ENCODE data around the gene TRPV3. TPM values are rescaled to one million over a fixed set of nuclear protein-coding genes. Genes with fewer than 3 reads are reported as not detected.
A peak's percentile ranks its signal among the peaks of the same experiment; 100 is the strongest.
"Not testable (repeated sequence)": the region's sequence is repeated elsewhere in the genome, so short reads cannot be mapped to it uniquely, and the experiment has no call there.

The TRPV3 gene
- total RNA-seq, 2 experiments from 2014 or later, result 0.72 to 0.77 TPM

DNA sequence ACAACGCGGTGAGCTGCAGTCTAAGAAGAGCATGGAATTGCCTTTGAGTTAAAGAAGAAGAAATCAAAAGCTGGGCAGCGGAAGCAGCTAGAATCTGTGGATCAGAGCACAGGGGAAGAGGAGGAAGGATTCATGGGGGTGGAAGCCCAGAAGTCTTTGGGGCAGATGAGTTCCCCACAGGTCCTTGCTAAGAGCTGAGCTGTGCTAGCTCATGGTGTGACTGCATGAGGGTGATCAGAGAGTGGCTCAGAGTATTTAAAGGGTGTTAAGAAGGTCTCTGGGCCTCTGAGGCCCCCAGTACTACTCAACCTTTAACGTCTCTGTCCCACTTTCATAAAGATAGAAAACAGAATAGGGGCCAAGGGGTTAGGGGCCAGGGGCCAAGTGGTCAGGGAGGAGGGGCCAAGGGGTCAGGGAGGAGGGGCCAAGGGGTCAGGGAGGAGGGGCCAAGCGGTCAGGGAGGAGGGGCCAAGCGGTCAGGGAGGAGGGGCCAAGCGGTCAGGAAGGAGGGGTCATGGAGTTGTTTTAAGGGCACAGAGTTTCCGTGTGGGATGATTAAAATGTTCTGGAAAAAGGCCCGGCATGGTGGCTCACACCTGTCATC is 12.0 kb upstream of the TRPV3 start:
- Mint-ChIP-seq H3K27me3 (ENCODE audit: low read depth) (no peaks in the 10 kb centered on the region), H3K27ac (no peak overlapping the region), H3K4me3 (no peak overlapping the region), H3K36me3 (ENCODE audit: low read depth) (peaks cover 5% of the 10 kb centered on the region), H3K9me3 (no peaks in the 10 kb centered on the region), H3K4me1 (ENCODE audit: low read depth) (no peaks in the 10 kb centered on the region)
- no peak for DNase-seq
- intact Hi-C loops (cut with micrococcal nuclease), result no loop called here
- CTCF ChIA-PET, result no interaction called here

DNA sequence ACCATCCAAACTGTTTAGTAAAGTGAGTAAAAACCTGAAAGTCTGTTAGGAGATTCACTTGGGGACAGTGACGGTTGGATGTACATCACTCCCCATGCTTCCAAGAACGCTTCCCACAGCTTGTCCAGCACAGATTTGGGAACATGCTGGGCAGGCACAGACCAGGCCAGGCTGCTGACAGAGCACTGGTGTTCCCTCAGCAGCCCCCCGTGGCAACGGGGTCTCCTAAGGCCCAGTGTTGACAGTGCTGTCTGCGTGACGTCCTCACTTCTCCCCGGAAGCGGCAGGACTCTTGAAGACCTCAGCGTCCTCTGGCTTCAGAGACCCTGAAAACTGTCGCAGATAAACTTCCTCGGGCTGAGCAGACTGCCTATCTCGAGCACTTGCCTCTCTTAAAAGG is 8.9 kb upstream of the TRPV3 start:
- DNase-seq, result no peak
- CTCF ChIA-PET, result no interaction called here
- Mint-ChIP-seq H3K4me3 (no peak overlapping the region), H3K27me3 (ENCODE audit: low read depth) (no peaks in the 10 kb centered on the region), H3K9me3 (no peaks in the 10 kb centered on the region), H3K4me1 (ENCODE audit: low read depth) (peaks cover 6% of the 10 kb centered on the region), H3K27ac (no peak overlapping the region), H3K36me3 (ENCODE audit: low read depth) (peaks cover 5% of the 10 kb centered on the region)
- intact Hi-C loops (cut with micrococcal nuclease), result no loop called here

DNA sequence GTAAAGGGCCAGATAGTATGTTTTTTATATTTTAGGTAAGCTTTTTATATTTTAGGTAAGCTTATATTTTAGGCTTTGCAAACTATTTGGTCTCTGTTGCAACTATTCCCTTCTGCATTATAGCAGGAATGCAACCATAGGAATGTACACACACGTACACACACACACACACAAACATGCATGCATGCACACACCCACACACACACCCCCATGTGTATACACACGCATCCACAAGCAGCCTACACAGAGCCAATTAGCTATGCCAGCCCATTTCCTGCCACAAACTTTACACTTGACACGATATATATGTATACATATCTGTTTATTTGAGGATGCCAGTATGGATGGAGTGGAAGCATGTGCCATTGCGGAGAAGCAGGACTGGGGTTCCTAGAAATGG is 7.5 kb upstream of the TRPV3 start:
- Mint-ChIP-seq H3K36me3 (ENCODE audit: low read depth) (peaks cover 3% of the 10 kb centered on the region), H3K4me3 (no peak overlapping the region), H3K4me1 (ENCODE audit: low read depth) (peaks cover 6% of the 10 kb centered on the region), H3K27ac (no peak overlapping the region), H3K27me3 (ENCODE audit: low read depth) (no peaks in the 10 kb centered on the region), H3K9me3 (no peaks in the 10 kb centered on the region)
- intact Hi-C loops (cut with micrococcal nuclease), result no loop called here
- DNase-seq, result no peak
- CTCF ChIA-PET, result no interaction called here

DNA sequence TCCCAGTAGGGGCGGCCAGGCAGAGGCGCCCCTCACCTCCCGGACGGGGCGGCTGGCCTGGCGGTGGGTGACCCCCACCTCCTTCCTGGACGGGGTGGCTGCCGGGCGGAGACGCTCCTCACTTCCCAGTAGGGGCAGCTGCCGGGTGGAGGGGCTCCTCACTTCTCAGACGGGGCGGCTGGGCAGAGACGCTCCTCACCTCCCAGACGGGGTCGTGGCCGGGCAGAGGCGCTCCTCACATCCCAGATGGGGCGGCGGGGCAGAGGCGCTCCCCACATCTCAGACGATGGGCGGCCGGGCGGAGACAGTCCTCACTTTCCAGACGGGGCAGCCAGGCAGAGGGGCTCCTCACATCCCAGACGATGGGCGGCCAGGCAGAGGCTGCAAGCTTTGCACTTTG is 6.6 kb upstream of the TRPV3 start:
- H3K4me3 Mint-ChIP-seq; intact Hi-C loops (cut with micrococcal nuclease); H3K4me1 Mint-ChIP-seq (ENCODE audit: low read depth); H3K27ac Mint-ChIP-seq; DNase-seq; CTCF ChIA-PET; H3K36me3 Mint-ChIP-seq (ENCODE audit: low read depth); H3K27me3 Mint-ChIP-seq (ENCODE audit: low read depth); H3K9me3 Mint-ChIP-seq: not testable (repeated sequence)

DNA sequence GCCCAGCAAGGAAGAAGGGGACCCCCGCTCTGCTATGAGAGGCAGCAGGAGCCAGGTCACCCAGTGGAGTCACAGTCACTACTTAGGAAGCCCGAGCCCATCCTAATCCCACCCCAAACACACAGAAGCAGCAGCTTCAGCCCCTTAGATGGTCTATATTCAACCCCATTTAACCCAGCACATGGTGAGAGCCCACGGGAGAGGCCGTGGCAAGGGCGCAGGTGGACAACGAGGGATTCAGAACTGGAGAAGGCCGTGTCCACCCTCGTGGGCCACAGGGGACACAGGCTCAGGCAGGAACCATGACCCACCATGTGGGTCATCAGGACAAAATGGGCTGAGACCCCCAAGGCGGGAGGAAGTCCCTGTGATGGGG is 1.6 kb upstream of the TRPV3 start:
- H3K9me3 Mint-ChIP-seq, result no peaks in the 10 kb centered on the region
- CTCF ChIA-PET, result interaction anchor here (1.2 kb wide), 1 partner anchor 88 kb away, joined by 4 read pairs; no protein-coding TSS in a partner anchor
- H3K4me3 Mint-ChIP-seq, result no peak overlapping the region
- H3K4me1 Mint-ChIP-seq (ENCODE audit: low read depth), result peaks cover 20% of the 10 kb centered on the region
- no peak overlapping the region for H3K27ac Mint-ChIP-seq
- H3K27me3 Mint-ChIP-seq (ENCODE audit: low read depth), result peaks cover 5% of the 10 kb centered on the region
- no peak for DNase-seq
- intact Hi-C loops (cut with micrococcal nuclease), result no loop called here
- no peaks in the 10 kb centered on the region for H3K36me3 Mint-ChIP-seq (ENCODE audit: low read depth)

DNA sequence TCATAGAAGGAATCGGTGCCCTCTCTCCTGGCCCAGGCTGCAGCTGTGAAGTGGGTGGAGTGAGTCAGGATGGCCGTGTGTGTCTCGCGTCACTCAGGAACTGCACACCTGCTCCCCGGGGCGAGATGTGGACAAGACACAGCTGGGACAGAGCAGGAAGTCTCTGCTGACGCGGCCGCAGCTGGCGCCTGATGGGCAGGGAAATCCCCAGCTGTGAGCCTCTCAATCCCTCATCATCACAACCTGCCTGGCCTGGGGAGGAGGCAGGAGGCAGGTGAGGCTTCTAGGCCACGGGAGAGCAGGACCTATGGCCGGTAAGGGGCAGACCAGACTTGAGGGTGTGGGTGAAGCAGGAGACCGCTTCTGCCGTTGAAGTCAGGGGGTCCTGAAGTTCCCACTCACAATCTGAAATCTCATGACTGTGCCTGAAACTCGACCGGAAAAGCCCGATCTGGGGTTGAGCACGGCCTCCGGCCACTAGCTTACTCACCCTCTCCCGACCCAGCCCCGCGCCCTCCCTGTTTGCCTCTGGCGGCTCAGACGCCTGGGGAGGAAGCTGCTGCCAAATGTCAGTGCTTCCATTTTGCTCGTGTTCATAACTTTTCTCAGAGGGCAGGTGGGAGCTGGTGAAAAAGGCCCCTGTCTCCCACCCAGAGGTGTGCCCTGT is 1.1 kb upstream of the TRPV3 start:
- Mint-ChIP-seq H3K27me3 (ENCODE audit: low read depth) (peaks cover 5% of the 10 kb centered on the region), H3K4me1 (ENCODE audit: low read depth) (peaks cover 20% of the 10 kb centered on the region)
- intact Hi-C loops (cut with micrococcal nuclease), result no loop called here

DNA sequence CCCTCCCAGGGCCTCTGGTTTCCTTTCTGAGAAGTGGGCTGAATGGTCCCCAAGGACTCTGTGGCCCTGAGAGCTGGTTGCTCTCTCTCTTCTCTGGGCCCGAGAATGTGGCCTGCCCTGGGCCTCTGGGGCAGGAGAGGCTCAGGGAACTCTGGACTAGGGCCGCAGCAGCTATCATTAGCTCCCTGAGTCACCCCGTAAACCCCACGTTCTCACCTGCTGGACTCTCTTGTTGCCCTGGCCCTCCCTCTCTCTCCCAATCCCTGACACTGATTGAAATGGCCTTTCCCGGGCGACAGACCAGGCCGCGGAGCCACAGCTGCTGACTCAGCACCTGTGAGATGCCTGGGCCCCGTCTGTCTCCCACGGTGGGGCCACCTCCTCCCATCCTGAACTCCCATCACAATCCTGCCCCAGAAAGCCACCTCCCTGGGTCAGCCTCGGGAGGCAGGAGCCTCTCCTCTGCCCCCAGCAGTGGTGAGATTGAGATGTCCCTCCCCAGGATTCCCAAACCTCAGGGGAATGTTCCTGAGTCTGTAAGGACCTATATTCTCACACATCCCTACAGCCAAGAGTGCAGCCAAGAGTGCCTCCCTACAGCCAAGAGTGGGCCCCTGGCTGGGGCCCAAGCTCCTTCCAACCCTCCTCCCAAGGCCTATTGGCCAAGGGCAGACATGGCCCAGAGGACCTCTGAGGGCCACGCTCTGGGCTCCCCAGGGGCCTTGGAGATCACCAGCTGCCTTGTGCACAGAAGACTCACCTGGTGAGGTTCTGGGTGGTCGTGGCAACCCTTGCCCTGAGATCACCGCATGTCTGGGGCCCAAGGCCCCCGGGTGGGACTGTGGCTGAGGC is 470 bp downstream of the TRPV3 start:
- H3K4me1 Mint-ChIP-seq (ENCODE audit: low read depth), result peaks cover 14% of the 10 kb centered on the region
- peaks cover 5% of the 10 kb centered on the region for H3K27me3 Mint-ChIP-seq (ENCODE audit: low read depth)
- no peaks in the 10 kb centered on the region for H3K36me3 Mint-ChIP-seq (ENCODE audit: low read depth)
- H3K27ac Mint-ChIP-seq, result no peak overlapping the region
- intact Hi-C loops (cut with micrococcal nuclease), result no loop called here
- DNase-seq, result no peak
- CTCF ChIA-PET, result no interaction called here
- no peaks in the 10 kb centered on the region for H3K9me3 Mint-ChIP-seq
- H3K4me3 Mint-ChIP-seq, result no peak overlapping the region

More for the DNA sequence above, 1.1 kb upstream of the TRPV3 start:
- H3K4me3 Mint-ChIP-seq, result no peak overlapping the region
- no peaks in the 10 kb centered on the region for H3K9me3 Mint-ChIP-seq
- CTCF ChIA-PET, result interaction anchor here (1.2 kb wide), 1 partner anchor 89 kb away, joined by 4 read pairs; no protein-coding TSS in a partner anchor
- peak; percentile 75 for DNase-seq
- no peak overlapping the region for H3K27ac Mint-ChIP-seq
- no peaks in the 10 kb centered on the region for H3K36me3 Mint-ChIP-seq (ENCODE audit: low read depth)

DNA sequence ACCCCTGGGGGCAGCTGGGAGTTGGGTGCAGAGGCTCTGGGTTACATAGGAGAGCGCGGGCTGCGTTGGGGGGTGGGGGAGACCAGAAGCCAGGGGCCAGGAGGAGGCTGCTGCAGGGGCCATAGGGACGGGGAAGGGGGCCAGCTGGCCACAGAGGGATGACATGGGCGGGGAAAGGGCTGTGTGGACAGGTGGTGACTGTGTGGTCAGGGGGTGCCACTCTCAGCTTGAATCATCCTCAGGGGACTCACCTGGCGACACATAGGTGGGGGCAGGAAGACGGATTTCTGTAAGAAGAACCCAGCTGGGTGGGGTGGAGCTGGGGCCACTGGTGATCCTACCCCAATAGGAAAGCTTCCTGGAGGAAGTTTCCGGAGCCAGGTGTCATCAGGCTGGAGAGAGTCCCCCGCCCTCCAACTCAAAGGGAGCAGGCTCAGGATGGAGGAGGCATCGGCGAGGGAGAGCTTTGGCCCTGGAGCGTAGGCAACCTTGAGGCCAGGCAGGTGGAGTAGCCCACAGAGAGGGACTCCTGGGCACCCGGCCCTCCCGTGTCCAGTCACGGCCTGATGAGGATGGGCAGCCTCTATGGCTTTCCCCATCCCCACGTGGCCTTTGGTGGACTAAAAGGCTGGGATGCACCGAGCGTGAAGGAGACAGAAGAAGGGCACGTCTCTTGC is 1.2 kb downstream of the TRPV3 start:
- Mint-ChIP-seq H3K27me3 (ENCODE audit: low read depth) (peaks cover 5% of the 10 kb centered on the region), H3K9me3 (no peaks in the 10 kb centered on the region), H3K36me3 (ENCODE audit: low read depth) (no peaks in the 10 kb centered on the region), H3K4me3 (no peak overlapping the region), H3K4me1 (ENCODE audit: low read depth) (peaks cover 14% of the 10 kb centered on the region), H3K27ac (no peak overlapping the region)
- no peak for DNase-seq
- CTCF ChIA-PET, result no interaction called here
- intact Hi-C loops (cut with micrococcal nuclease), result no loop called here

DNA sequence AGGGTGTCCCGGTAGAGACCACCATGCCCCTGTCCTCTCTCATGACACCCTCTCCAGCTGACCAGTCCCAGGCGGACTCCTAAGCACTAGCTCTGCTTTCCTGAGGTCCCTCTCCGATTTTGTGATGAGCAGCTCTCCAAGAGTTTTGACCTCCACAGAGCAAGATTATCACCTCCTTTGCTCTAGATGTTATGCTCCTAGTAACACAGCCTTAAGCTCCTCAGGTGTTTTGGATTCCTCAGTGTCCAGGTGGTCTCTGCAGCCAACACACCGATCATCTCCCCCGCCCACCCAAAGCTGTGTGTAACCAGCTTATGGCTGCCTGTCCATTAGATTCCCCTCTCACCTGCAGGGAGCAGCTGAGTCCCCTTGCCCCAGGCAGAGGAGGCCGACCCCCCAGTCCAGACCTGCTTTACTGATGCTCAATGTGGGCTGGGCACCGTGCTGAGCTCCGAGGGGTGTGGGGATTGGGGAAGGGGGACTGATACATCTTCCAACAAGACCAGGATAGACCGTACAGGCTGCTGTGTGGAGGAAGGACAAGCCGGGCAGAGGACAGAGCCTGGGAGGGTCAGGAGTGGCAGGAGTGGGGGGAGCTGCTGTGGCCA is 2.3 kb downstream of the TRPV3 start:
- CTCF ChIA-PET, result interaction anchor here (1.2 kb wide), 1 partner anchor 18 kb away, joined by 5 read pairs; no protein-coding TSS in a partner anchor
- intact Hi-C loops (cut with micrococcal nuclease), result no loop called here
- Mint-ChIP-seq H3K27ac (no peak overlapping the region), H3K27me3 (ENCODE audit: low read depth) (peaks cover 5% of the 10 kb centered on the region), H3K4me3 (no peak overlapping the region), H3K9me3 (no peaks in the 10 kb centered on the region), H3K36me3 (ENCODE audit: low read depth) (no peaks in the 10 kb centered on the region), H3K4me1 (ENCODE audit: low read depth) (peaks cover 14% of the 10 kb centered on the region)
- no peak for DNase-seq

DNA sequence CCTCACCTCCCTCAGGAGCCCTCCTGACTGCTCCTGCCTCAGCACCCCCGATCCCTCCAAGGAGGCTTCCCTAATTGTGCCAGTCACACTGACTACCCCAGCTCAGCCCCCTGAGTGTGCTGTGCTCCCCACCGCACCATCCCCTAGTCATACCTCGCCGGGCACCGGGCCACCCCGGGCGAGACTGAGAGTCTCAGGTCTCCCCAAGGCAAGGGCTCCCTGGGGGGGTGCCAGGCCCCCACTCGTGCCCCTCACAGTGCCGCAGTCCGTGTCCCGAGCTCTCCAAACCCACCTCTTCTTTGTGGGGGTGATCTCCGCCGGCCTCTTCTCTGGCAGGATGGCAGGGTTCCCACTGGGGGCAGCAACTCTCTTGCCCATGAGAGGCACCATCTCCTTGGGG is 3.2 kb downstream of the TRPV3 start:
- H3K4me1 Mint-ChIP-seq (ENCODE audit: low read depth), result peaks cover 14% of the 10 kb centered on the region
- peaks cover 5% of the 10 kb centered on the region for H3K27me3 Mint-ChIP-seq (ENCODE audit: low read depth)
- H3K4me3 Mint-ChIP-seq, result no peak overlapping the region
- no peak overlapping the region for H3K27ac Mint-ChIP-seq
- no peak for DNase-seq
- H3K9me3 Mint-ChIP-seq, result no peaks in the 10 kb centered on the region
- no peaks in the 10 kb centered on the region for H3K36me3 Mint-ChIP-seq (ENCODE audit: low read depth)
- CTCF ChIA-PET, result interaction anchor here (1.2 kb wide), 1 partner anchor 17 kb away, joined by 5 read pairs; no protein-coding TSS in a partner anchor
- intact Hi-C loops (cut with micrococcal nuclease), result no loop called here

DNA sequence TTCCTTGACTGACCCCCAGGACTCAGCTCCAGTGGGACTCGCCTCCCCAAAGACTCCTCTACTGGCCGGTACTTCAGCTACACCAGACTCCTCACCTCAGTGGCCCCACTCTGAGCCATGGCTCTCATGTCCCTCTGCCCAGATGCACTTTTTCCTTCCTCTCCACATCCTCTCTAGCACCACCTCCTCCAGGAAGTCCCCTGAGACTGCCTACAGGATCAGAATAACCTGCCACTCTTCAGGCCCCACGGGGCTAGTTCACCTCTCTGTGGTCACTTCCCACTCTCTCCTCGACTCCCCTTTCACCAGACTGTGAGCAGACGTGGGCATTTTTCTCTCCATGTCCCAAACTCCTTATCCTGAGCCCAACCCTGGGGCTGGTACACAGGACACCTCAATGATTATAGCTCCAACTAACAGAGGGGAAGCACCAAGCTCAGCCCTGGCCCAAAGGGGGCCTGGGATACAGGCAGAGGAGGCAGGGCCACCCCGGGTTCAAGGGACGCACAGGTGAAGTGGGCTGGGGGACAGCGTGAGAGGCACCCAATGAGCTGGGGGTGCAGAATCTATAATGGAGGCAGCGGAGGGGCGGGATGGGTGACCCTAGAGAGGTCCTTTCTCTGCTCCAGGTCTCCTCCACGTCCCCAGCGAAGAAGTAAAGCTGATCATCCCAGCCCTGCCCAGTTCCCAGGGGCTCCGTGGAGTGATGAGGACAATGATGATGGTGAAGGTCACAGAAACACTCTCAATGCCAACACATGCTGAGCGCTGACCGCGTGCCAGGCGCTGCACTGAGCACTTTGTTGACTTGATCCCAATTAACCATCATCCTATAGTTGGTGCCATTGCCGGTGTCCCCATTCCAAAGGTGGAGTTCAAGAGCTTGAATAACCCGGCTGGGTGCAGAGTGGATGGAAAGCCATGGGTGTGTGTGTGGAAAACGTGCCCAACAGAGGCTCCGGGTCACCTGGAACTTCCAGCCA is 3.9 kb downstream of the TRPV3 start:
- CTCF ChIA-PET, result interaction anchor here (1.2 kb wide), 1 partner anchor 17 kb away, joined by 5 read pairs; no protein-coding TSS in a partner anchor
- H3K9me3 Mint-ChIP-seq, result no peaks in the 10 kb centered on the region

More for the DNA sequence above, 3.9 kb downstream of the TRPV3 start:
- Mint-ChIP-seq H3K27ac (no peak overlapping the region), H3K4me1 (ENCODE audit: low read depth) (peaks cover 10% of the 10 kb centered on the region), H3K4me3 (no peak overlapping the region), H3K36me3 (ENCODE audit: low read depth) (no peaks in the 10 kb centered on the region), H3K27me3 (ENCODE audit: low read depth) (peaks cover 5% of the 10 kb centered on the region)
- intact Hi-C loops (cut with micrococcal nuclease), result no loop called here
- DNase-seq, result no peak

Measured in activated naive CD4-positive, alpha-beta T cell treated with anti-CD3 and anti-CD28 coated beads for 36 hours (primary cell).